Astrocyte of the cerebellum (primary cell): Measurements from ENCODE around the gene TTC16.
A peak's percentile ranks its signal among the peaks of the same experiment; 100 is the strongest.

ENCODE experiments used
- DNase-seq: peaks from one replicate; pipeline ENCODE4 v3.0.0-alpha.2; 2011; ENCODE audit warnings: low read depth
- H3K4me3 ChIP-seq: 2 replicates; pipeline ENCODE4 v1.5.1; 2011; ENCODE audit warnings: mild to moderate bottlenecking, low read depth, low read length, moderate library complexity
- in situ Hi-C: cut with HindIII; loops from 2 replicates; pipeline ENCODE4 v1.10.0; 2017; ENCODE audit warnings: low sequenced_read_pairs
- TF ChIP-seq, protein P1 (sequence below): IDR thresholded peaks from 2 replicates; pipeline ENCODE4 v1.5.1; 2012; ENCODE audit warnings: low read length, low read depth, moderate library complexity, mild to moderate bottlenecking; ENCODE audit errors: missing control alignments

Gene TTC16

DNA sequence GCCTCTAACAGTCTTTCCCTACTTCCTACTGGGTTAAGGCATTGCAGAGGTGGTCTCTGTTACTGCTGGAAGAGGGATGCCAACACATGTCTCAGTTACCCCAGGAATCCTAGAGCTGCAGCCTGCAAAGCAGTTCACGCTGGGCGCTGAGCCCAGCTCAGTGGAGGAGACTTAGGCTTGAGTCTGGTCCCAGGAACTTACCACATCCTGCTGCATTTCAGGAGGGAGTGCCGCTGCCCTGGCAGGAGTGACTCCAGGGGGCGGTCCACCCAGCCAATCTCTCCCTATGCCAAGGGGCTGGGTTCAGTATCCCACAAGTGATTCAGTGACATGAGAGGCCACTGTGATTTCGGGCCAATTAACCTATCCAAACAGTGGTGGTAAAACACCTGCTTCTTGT, 7.6 kb downstream of the TTC16 start:
- TF ChIP-seq, protein P1, sequence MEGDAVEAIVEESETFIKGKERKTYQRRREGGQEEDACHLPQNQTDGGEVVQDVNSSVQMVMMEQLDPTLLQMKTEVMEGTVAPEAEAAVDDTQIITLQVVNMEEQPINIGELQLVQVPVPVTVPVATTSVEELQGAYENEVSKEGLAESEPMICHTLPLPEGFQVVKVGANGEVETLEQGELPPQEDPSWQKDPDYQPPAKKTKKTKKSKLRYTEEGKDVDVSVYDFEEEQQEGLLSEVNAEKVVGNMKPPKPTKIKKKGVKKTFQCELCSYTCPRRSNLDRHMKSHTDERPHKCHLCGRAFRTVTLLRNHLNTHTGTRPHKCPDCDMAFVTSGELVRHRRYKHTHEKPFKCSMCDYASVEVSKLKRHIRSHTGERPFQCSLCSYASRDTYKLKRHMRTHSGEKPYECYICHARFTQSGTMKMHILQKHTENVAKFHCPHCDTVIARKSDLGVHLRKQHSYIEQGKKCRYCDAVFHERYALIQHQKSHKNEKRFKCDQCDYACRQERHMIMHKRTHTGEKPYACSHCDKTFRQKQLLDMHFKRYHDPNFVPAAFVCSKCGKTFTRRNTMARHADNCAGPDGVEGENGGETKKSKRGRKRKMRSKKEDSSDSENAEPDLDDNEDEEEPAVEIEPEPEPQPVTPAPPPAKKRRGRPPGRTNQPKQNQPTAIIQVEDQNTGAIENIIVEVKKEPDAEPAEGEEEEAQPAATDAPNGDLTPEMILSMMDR = peak; percentile 25
- peak; percentile 76 for DNase-seq
- in situ Hi-C loops = no loop called here
- H3K4me3 ChIP-seq = no peak overlapping the region

DNA sequence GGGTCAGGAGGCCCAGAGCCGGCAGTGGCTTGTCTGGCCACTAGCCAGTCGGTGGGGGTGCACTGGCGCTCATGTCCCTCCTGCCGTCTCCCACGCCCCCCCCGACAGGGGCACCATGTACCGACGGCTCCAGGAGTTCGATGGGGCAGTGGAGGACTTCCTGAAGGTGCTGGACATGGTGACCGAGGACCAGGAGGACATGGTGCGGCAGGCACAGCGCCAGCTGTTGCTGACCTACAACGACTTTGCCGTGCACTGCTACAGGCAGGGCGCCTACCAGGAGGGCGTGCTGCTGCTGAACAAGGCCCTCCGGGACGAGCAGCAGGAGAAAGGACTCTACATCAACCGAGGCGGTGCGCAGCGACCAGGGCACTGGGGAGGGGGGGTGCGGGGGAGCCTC, 8.1 kb downstream of the TTC16 start:
- in situ Hi-C loops = no loop called here
- H3K4me3 ChIP-seq = no peak overlapping the region
- DNase-seq = no peak
- TF ChIP-seq, protein P1 = no peak

DNA sequence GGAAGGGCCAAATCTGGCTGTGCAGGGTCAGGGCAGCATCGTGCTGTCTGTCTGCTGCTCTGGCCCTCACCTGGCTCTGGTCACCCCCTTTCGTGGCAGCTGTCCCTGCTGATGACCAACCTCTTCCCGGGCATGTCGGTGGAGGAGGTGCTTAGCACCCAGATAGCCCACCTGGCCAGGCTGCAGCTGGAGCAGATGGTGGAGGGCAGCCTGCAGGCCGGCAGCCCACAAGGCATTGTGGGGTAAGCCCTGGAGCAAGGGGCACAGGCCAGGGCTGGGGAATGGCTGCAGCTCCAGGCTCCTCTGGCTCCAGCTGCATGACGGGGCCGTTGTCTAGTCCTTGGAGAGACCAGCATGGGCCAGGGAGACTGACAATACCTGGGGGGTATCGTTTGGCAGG, 11.0 kb downstream of the TTC16 start:
- no peak overlapping the region for H3K4me3 ChIP-seq
- TF ChIP-seq, protein P1 = no peak
- in situ Hi-C loops = no loop called here
- DNase-seq = no peak

DNA sequence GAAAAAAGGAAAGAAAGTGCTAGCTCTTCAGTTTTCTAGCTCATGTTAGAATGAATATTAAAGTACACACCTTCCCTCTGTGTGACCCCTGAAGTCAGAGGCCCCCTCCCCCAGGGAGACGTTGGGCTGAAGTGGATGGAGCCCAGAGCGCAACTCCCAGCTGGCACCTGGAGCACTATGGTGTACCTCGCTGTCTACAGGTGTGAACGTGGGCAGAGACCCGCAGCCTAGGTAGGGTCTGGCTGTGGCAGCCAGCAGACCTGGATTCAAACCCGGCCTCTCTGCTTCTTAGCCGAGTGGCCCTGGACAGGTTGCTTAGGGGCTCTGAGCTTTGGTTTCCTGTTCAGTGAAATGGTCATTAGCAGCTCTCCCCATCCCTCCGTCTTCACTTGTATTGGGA, 12.9 kb downstream of the TTC16 start:
- TF ChIP-seq, protein P1 = no peak
- in situ Hi-C loops = no loop called here
- H3K4me3 ChIP-seq = no peak overlapping the region
- no peak for DNase-seq

DNA sequence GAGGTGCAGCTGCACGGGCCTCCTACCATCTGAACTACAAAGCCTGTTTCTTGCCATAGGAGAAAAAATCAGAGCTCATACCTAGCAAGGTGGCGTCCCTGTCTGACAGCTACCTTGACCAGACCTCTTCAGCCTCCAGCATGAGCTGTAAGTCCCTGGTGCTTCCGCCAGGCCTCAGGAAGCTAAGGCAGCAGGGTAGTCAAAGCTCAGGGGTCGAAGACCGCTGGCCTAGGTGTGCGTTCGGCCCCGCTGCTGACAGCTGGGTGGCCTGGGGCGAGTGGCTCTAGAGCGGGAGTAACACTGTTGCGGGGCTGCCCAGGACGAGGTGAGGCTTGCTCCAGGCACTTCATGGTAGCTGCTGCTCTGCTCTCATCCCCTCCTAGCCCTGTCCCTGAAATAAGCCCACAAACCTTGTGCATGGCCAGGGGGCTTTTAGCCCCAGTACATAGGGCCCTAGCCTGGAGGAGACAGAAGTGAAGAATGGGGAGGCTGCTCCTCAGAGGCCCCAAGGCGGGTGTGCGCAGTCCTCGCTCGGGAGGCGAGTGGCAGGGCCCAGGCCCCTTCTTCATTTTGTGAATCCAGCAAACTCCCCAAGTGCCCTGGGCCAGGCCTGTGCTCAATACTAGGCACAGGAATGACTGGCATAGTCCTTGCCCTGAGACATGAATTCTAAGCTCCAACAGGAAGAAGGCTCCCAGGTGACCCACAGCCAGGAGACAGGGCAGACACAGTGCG, 13.8 kb downstream of the TTC16 start:
- in situ Hi-C loops = no loop called here
- TF ChIP-seq, protein P1 = no peak
- H3K4me3 ChIP-seq = no peak overlapping the region
- no peak for DNase-seq

DNA sequence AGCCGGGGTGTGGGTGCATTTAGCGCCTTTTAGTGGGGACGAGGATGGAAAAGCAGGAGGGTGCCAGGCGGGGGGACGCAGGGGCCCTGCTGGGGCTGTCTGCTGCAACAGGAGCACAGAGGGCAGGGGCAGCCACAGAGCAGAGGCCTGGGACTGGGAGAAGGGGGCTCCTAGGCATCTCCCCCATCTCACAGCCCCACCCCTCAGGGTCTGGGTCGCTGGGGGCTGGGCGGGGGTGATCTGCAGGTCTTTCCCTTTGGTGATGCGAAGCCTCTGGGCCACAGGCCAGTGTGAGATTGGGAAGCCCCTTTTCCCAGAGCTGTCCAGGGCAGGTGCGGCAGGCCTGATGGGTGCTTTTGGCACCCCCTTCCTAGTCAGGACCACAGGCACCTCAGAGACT, 14.4 kb downstream of the TTC16 start:
- no peak for DNase-seq
- no peak overlapping the region for H3K4me3 ChIP-seq
- in situ Hi-C loops = no loop called here
- TF ChIP-seq, protein P1 = no peak
